Central memory CD4-positive, alpha-beta T cell (primary cell): ENCODE results near the gene MYOCOS.
"Not testable (repeated sequence)": the region's sequence is repeated elsewhere in the genome, so short reads cannot be mapped to it uniquely, and the experiment has no call there.

ENCODE experiments used
- DNase-seq: peaks from one replicate; pipeline ENCODE4 v3.0.0; 2022

The MYOCOS gene

GRCh38 chr1:171627020-171627419 is 5.0 kb downstream of the MYOCOS start:
- no peak for DNase-seq

DNA sequence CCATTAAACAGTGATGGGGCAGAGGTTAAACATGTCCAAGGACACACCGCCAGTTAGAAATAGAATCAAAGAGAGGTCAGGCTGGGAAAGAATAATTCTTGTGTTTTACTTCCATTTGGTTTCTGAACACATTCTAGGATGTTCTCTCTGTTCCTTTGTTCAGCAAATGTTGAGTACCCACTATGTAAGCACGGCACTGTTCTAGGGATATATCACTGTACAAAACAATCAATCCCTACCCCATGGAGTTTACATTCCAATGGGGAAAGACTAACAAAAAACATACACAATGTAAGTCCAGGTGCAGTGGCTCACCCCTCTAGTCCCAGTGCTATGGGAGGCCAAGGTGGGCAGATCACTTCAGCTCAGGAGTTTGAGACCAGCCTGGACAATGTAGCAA is 6.2 kb downstream of the MYOCOS start:
- DNase-seq: no peak

DNA sequence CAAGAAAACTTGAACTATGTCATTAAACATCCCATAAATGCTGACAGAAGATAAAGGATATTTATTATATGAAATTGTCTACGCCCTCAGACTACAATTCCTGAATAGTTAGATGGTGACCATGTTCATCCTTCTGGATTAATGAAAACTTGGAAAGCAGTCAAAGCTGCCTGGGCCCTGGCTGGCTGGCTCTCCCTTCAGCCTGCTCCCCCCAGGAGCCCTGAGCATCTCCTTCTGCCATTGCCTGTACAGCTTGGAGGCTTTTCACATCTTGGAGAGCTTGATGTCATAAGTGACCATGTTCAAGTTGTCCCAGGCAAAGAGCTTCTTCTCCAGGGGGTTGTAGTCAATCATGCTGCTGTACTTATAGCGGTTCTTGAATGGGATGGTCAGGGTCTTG is 13.6 kb downstream of the MYOCOS start:
- no peak for DNase-seq

GRCh38 chr1:171636141-171636540 is 14.1 kb downstream of the MYOCOS start:
- no peak for DNase-seq

DNA sequence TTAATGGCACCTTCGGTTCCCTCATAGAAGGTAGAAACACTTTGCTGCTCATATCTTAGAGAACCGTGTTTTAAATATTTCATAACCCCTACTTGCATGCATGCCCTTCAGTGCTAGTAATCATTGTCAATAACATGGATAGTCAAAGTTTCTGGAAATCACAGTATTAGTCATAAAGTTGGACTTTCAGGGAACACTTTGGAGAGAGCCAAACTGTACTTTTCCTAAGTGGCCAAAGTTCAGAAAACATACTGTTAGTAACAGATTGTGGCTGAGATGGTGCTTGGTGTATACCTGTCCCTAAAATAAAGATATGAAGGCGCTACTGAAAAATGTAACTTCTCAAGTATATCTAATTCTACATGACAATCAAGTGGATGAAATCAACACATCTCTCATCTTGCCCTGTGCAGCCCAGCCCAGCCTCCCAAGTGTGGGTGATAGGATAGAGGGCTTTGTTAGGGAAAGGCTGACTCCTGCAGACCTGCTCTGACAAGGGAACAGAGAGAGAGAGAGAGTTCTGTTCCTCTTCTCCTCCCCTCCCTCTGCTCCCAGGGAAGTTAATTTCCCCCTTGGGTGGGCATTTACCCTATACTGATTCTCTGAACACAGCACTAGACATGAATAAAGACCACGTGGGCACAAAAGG is 16.0 kb downstream of the MYOCOS start:
- no peak for DNase-seq

GRCh38 chr1:171640225-171640624 is 18.2 kb downstream of the MYOCOS start:
- no peak for DNase-seq

GRCh38 chr1:171641076-171641864 is 19.2 kb downstream of the MYOCOS start:
- no peak for DNase-seq

DNA sequence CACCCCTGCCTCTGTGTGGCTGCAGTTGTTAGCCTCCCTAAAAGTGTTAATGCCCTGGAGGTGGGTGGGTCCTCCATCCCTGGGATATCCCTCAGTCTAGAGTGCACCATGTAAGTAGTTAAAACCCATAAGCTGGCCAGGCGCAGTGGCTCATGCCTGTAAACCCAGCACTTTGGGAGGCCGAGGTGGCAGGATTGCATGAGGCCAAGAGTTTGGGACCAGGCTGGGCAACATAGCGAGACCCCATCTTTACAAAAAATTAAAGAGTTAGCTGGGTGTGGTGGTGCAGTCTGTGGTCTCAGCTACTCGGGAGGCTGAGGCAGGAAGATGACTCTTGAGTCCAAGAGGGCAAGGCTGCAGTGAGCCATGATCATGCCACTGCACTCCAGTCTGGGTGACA is 20.2 kb downstream of the MYOCOS start:
- no peak for DNase-seq

DNA sequence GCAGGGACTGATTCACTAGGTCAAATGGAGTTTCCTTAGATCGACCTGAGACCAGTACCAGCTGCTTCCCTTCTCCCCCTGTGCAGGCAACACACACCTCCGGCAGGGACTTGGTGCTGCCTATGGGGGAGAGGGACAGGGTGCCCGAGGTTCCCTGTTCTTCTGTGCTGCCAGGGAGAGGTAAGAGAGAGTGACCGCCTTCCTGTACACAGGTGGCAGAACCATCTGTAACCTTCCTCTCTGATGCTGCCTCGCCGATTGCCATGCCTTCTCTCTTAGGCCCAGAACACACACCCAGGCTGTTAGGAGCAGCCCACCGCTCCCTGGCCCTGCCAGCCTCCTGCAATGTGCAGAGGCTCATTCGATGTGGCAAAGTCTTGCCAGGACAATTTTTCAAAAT is 21.1 kb downstream of the MYOCOS start:
- no peak for DNase-seq

- DNase-seq: peak; percentile 53
Measured at GRCh38 chr1:171644805-171645483, 22.9 kb downstream of the MYOCOS start.

DNA sequence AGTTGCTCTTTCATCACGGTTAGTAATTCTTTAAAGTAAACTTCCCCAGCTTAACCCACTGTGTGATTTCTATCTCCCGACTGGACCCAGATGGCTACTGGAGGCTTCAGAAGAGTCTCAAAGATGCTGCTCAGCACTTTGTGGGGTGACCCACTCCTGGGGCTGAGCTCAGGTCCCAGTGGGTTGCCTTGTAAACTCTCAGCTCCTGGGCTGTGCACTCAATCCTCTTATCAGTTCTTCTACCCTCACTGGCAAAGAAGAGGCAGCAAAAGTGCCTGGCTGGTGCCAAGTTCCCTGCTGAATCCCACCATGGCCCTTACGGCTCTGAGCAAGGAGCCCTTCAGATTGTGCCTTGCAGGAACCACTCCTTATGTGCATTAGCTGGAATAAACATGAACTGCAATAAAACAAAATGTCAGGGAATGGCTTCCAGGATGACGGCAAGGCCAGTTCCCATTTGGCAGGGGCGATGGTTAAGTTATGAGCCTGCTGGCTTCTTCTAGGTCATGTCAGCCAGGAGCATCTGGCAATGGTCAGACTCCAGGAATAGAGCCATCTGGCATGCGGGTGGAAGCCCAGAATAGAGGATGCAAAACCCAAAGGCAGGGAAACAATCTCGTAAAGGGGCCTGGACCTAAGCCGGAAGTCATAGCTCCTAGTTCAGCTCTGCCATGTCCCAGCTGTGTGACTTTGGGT is 23.7 kb downstream of the MYOCOS start:
- no peak for DNase-seq

- DNase-seq: no peak
Measured at GRCh38 chr1:171646249-171646560, 24.2 kb downstream of the MYOCOS start.

DNA sequence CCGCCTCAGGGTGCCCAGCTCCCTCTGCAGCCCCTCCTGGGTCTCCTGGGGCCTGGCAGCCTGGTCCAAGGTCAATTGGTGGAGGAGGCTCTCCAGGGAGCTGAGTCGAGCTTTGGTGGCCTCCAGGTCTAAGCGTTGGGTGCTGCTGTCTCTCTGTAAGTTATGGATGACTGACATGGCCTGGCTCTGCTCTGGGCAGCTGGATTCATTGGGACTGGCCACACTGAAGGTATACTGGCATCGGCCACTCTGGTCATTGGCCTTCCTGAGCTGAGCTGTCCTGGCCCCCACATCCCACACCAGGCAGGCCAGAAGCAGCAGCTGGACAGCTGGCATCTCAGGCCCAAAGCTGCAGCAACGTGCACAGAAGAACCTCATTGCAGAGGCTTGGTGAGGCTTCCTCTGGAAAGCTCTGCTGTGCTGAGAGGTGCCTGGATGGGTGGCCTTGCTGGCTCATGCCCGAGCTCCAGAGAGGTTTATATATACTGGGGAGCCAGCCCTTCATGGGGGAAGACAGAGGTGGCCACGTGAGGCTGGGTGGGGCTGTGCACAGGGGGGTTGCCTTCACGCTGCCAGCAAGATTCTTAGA is 30.3 kb downstream of the MYOCOS start, which contains the start of gene MYOC:
TSS of gene MYOC (minus strand) at position 455 of the 589 bp plus-strand sequence. CDS start at position 378, 77 bp downstream.
- no peak for DNase-seq

- DNase-seq: no peak
Measured at GRCh38 chr1:171653796-171654195, 31.8 kb downstream of the MYOCOS start.

- no peak for DNase-seq
Measured at GRCh38 chr1:171654201-171654941, 32.3 kb downstream of the MYOCOS start.

GRCh38 chr1:171654942-171655745 is 33.1 kb downstream of the MYOCOS start:
- peak; percentile 21 for DNase-seq

GRCh38 chr1:171655746-171656116 is 33.7 kb downstream of the MYOCOS start:
- DNase-seq: no peak

DNA sequence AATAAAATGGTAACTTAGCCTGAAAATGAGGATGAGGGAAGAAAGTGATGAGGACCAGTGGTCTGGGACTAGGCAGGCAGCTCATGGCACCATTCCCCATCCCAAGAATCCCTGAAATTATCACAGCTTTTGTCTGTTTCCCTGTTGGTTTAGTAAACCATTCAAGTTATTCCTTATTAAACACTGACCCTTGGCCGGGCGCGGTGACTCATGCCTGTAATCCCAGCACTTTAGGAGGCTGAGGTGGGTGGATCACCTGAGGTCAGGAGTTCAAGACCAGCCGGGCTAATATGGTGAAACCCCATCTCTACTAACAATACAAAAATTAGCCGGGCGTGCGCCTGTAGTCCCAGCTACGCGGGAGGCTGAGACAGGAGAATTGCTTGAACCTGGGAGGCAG is 34.2 kb downstream of the MYOCOS start:
- not testable (repeated sequence) for DNase-seq

DNA sequence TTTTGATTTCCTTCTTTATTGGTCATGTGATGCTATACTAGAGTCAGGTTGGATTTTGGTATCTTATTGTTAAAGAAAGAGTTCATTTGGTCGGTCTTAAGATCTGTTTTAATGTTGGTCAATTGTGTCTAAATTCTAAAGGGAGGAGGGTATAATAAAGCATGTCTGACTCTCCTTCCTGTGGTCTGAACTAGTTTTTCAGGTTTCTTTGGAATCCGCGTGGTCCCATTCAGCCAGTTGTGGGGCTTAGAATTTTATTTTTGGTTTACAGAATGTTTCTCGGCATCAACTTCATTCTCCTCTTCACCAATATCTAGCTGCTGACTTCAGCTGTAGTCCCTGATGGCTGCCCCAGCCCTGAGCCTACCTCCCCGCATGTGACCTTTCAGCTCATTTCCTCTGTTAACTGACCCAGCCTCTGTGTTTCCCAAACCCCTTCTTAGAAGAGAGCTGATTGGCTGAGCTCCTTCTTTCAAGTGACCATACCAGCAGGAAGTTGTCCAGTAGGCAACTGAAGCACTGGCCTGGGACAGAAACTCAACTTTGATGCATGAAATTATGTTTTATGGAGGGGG is 39.1 kb downstream of the MYOCOS start:
- DNase-seq: no peak

DNA sequence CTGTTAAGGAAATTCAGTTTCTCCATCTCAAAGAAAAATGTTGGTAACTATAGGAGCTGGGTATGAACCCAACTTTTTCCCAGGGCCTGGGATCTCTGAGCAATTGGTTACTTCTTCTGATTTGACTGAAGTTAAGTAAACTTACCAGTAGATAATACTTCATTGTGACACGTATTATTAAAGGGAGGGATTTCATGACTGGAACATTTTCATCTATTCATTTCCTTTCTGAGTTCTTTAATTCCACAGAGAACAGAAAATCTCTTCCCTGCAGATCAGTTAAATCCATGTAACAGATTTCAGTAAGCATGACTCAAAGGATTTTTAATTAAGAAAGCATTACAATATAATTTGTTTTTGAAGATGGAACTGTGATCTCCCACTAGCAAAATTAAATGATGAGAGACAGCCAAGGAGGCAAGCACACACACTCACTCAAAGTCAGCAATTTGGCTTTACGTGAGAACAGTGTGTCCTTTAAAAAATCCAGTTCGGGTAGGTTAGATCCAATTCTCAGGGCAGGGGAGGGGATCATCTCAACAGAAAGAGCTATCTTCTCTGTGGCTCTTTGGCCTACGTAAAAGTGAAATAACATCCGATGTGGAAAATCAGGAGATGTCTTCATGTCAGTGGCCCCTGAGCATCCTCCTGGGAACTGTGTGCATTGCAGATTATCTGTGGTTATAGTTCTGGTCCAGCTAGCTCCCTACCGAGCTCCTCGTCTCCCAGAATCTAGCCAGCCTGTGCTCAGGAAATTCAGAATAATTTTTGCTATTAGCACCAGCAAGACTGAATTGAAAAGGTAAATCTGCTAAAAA is 41.2 kb downstream of the MYOCOS start:
- no peak for DNase-seq
